Stomach (tissue), 4 donors: ENCODE results near the gene USH1G.

Source experiments
- CTCF ChIP-seq, 7 experiments: fragments of 450-650 bp in 4 of 7; fragments of 200-600 bp in 3 of 7; sonication (generic) in 3 of 7; IDR thresholded peaks; one replicate each; pipeline ENCODE4 v1.5.1; 2016 to 2019; ENCODE audit warnings: antibody characterized with exemption in 7 of 7, control low read depth in 2 of 7, mild to moderate bottlenecking in 1 of 7
- POLR2A ChIP-seq, 4 donors: fragments of 450-650 bp; IDR thresholded peaks; one replicate each; pipeline ENCODE4 v1.6.1; 2016; ENCODE audit warnings: antibody characterized with exemption in 4 of 4, control low read depth in 2 of 4, mild to moderate bottlenecking in 1 of 4, moderate library complexity in 1 of 4

- TF ChIP-seq CTCF (IDR thresholded peaks at IDR 0.05) (no peak), POLR2A (IDR thresholded peaks at IDR 0.05) (no peak)
Measured at GRCh38 chr17:74882517-74883240, 40.4 kb downstream of the USH1G start.
